ENCODE results near the gene C19orf85. TPM values are rescaled to one million over a fixed set of nuclear protein-coding genes. Genes with fewer than 3 reads are reported as not detected.
"Not testable (repeated sequence)": the region's sequence is repeated elsewhere in the genome, so short reads cannot be mapped to it uniquely, and the experiment has no call there.

Gene C19orf85
- total and polyA plus RNA-seq, 2 donors, result 0.51 TPM; not detected in 1

- H3K27ac ChIP-seq (ENCODE audit: low read depth), result no peak overlapping the region
- 9% methylated on average over 39 of the region's 39 CpGs for WGBS
- DNase-seq (ENCODE audit: extremely low spot score), result no peak
- no peaks in the 10 kb centered on the region for H3K4me1 ChIP-seq (ENCODE audit: insufficient read depth)
- no peaks in the 10 kb centered on the region for H3K36me3 ChIP-seq (ENCODE audit: insufficient read depth)
- no peak overlapping the region for H3K4me3 ChIP-seq (ENCODE audit: low read depth, low read length)
These were observed 24.0 kb downstream of the C19orf85 start for GRCh38 chr19:55440411-55441105.

DNA sequence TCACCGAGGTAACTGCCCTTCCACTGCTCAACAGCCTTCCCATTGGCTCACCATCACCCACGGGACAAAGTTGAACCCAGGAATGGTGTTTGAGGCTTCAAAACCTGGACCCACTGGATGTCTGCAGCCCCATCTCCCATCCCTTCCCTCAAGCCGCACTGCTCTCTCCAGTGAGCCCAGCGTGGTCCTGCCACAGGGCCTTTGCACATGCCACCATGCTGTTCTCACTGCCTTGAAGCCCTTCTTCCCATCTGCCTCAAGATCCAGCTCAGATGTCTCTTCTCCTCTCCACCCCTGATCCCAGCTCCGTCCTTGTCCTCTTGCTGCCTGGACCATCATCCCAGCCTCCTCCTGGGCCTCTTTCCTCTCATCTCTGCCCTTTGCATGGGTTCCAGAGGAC, 25.5 kb downstream of the C19orf85 start:
- no peaks in the 10 kb centered on the region for H3K4me1 ChIP-seq (ENCODE audit: insufficient read depth)
- H3K27ac ChIP-seq (ENCODE audit: low read depth), result no peak overlapping the region
- no peak overlapping the region for H3K4me3 ChIP-seq (ENCODE audit: low read depth, low read length)
- H3K36me3 ChIP-seq (ENCODE audit: insufficient read depth), result no peaks in the 10 kb centered on the region
- WGBS, result 69% methylated on average over 5 of the region's 5 CpGs
- DNase-seq (ENCODE audit: extremely low spot score), result no peak

- no peaks in the 10 kb centered on the region for H3K4me1 ChIP-seq (ENCODE audit: insufficient read depth)
- H3K27ac ChIP-seq (ENCODE audit: low read depth), result no peak overlapping the region
- no peak overlapping the region for H3K4me3 ChIP-seq (ENCODE audit: low read depth, low read length)
- DNase-seq (ENCODE audit: extremely low spot score), result no peak
- under 1% methylated on average over 17 of the region's 17 CpGs for WGBS
- H3K36me3 ChIP-seq (ENCODE audit: insufficient read depth), result no peaks in the 10 kb centered on the region
These were observed 27.1 kb downstream of the C19orf85 start for GRCh38 chr19:55437410-55437809.

DNA sequence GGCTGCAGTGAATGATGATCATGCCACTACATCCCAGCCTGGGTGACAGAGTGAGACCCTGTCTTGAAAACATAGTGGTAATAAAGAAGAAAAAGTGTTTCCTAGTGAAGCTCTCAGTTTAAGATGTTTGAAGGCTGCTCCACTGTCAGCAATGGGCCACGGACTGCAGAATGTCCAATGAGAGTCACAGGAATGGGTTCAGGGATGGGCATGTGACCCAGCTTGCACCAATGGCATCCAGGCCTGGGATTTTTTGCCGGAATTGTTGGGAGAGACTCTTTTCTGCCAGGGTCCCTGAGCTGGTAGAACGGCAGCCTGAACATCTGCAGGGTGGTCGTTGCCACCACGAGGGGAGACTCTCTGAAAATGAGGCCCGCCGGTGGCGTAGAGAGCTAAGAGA, 27.7 kb downstream of the C19orf85 start:
- Histone ChIP-seq H3K36me3 (ENCODE audit: insufficient read depth) (no peaks in the 10 kb centered on the region), H3K4me3 (ENCODE audit: low read depth, low read length) (no peak overlapping the region), H3K4me1 (ENCODE audit: insufficient read depth) (no peaks in the 10 kb centered on the region), H3K27ac (ENCODE audit: low read depth) (no peak overlapping the region)
- WGBS, result 41% methylated on average over 8 of the region's 8 CpGs
- no peak for DNase-seq (ENCODE audit: extremely low spot score)

DNA sequence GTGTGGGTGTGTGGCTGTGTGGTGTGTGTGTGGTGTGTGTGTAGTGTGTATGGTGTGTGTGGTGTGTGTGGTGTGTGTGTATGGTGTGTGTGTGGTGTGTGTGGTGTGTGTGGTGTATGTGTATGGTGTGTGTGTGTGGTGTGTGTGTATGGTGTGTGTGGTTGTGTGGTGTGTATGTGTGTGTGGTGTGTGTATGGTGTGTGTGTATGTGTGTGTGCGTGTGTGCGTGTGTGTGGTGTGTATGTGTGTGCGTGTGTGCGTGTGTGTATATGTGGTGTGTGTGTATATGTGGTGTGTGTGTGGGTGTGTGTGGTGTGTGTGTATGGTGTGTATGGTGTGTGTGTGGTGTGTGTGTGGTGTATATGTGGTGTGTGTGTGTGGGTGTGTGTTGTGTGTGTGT, 29.5 kb downstream of the C19orf85 start:
- H3K4me1 ChIP-seq (ENCODE audit: insufficient read depth), result no peaks in the 10 kb centered on the region
- H3K27ac ChIP-seq (ENCODE audit: low read depth), result no peak overlapping the region
- no peak overlapping the region for H3K4me3 ChIP-seq (ENCODE audit: low read depth, low read length)
- no peak for DNase-seq (ENCODE audit: extremely low spot score)
- no peaks in the 10 kb centered on the region for H3K36me3 ChIP-seq (ENCODE audit: insufficient read depth)
- whole genome bisulfite sequencing, result 94% methylated on average over 4 of the region's 4 CpGs

GRCh38 chr19:55434356-55434919, 30.1 kb downstream of the C19orf85 start:
- H3K36me3 ChIP-seq (ENCODE audit: insufficient read depth), result no peaks in the 10 kb centered on the region
- 68% methylated on average over 4 of the region's 4 CpGs for WGBS
- H3K27ac ChIP-seq (ENCODE audit: low read depth), result no peak overlapping the region
- H3K4me3 ChIP-seq (ENCODE audit: low read depth, low read length), result no peak overlapping the region
- H3K4me1 ChIP-seq (ENCODE audit: insufficient read depth), result no peaks in the 10 kb centered on the region
- DNase-seq (ENCODE audit: extremely low spot score), result no peak

DNA sequence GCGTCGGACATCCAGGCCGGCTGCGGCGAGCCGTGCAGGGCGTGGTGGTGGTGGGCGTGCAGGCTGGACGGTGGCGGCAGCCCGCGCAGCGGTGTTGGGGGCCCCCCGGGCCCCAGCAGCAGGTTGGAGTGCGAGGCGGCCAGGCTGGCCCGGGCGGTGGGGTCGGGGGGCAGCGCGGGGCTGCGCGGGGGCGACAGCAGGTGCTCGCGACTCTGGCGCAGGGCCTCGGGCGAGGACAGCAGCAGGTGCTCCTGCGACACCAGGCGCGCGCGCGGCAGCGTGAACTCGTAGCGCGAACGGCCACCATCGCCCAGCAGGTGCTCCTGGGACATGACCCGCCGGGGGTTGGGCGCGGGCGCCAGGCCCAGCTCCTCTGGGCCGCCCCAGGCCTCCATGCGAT, 31.3 kb downstream of the C19orf85 start:
- Histone ChIP-seq H3K36me3 (ENCODE audit: insufficient read depth) (no peaks in the 10 kb centered on the region), H3K27ac (ENCODE audit: low read depth) (no peak overlapping the region), H3K4me3 (ENCODE audit: low read depth, low read length) (no peak overlapping the region), H3K4me1 (ENCODE audit: insufficient read depth) (no peaks in the 10 kb centered on the region)
- no peak for DNase-seq (ENCODE audit: extremely low spot score)
- 8% methylated on average over 48 of the region's 48 CpGs for WGBS

DNA sequence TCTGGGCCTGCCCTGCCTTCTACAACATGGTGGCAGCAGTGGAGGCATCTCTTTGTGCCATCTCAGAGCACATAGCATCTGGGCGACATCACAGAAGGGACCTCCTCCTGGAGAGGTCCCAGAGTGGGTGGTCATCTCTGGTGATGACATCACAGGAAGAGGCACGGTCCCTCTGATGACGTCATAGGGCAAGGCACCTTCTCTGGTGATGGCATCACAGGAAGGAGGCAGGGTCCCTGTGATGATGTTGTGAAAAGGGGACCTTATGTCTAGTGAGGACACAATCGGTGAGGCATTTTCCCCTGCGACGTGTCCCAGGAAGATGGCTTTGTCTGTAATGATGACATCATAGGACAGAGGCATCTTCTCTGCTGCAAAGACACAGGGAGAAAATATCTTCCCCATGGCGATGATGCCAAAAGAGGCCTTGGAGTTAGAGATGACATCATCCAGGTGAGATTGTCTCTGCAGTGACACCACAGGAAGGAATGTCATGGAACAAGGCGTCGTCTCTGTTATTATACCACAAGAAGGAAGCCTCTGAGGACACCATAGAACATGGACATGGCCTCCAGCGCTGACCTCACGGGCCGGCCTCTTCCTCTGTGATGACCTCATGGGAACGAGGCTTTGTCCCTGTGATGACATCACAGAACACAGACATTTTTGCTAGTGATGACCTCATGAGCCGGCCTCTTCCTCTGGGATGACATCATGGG, 32.2 kb downstream of the C19orf85 start:
- no peak for DNase-seq (ENCODE audit: extremely low spot score)
- Histone ChIP-seq H3K4me1 (ENCODE audit: insufficient read depth) (no peaks in the 10 kb centered on the region), H3K36me3 (ENCODE audit: insufficient read depth) (no peaks in the 10 kb centered on the region), H3K4me3 (ENCODE audit: low read depth, low read length) (no peak overlapping the region), H3K27ac (ENCODE audit: low read depth) (no peak overlapping the region)
- WGBS, result 88% methylated on average over 14 of the region's 14 CpGs

GRCh38 chr19:55431183-55431582, 33.4 kb downstream of the C19orf85 start:
- 90% methylated on average over 1 of the region's 1 CpG for WGBS
- DNase-seq (ENCODE audit: extremely low spot score), result no peak
- H3K4me1 ChIP-seq (ENCODE audit: insufficient read depth), result no peaks in the 10 kb centered on the region

DNA sequence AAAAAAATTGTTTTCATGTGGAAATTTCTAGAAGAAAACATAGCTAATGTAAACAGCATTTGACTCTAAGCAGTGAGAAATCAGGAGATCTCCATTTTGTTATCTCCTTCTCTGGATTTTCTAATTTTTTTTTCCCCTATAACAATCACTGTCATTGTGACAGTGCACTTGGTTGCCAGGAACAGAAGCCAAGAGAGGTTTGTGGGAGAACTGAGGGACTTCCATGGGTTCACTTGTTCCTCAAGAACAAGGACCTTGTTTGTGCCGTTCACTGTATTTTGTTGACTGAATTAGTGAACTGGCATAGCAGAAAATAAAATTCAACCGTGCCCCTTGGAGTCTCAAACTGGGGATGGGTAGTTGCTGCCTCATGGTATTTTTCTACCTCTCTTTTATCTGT, 38.5 kb downstream of the C19orf85 start:
- no peak for DNase-seq (ENCODE audit: extremely low spot score)
- WGBS, result 71% methylated on average over 2 of the region's 2 CpGs
- Histone ChIP-seq H3K4me1 (ENCODE audit: insufficient read depth) (no peaks in the 10 kb centered on the region), H3K4me3 (ENCODE audit: low read depth, low read length) (no peak overlapping the region), H3K36me3 (ENCODE audit: insufficient read depth) (no peaks in the 10 kb centered on the region), H3K27ac (ENCODE audit: low read depth) (no peak overlapping the region)

More at GRCh38 chr19:55431183-55431582, 33.4 kb downstream of the C19orf85 start:
- Histone ChIP-seq H3K4me3 (ENCODE audit: low read depth, low read length) (no peak overlapping the region), H3K27ac (ENCODE audit: low read depth) (no peak overlapping the region), H3K36me3 (ENCODE audit: insufficient read depth) (no peaks in the 10 kb centered on the region)

- Histone ChIP-seq H3K27ac (ENCODE audit: low read depth) (no peak overlapping the region), H3K4me1 (ENCODE audit: insufficient read depth) (no peaks in the 10 kb centered on the region), H3K4me3 (ENCODE audit: low read depth, low read length) (no peak overlapping the region), H3K36me3 (ENCODE audit: insufficient read depth) (no peaks in the 10 kb centered on the region)
- WGBS, result 63% methylated on average over 3 of the region's 3 CpGs
- no peak for DNase-seq (ENCODE audit: extremely low spot score)
These were observed 40.0 kb downstream of the C19orf85 start for GRCh38 chr19:55424518-55424917.

DNA sequence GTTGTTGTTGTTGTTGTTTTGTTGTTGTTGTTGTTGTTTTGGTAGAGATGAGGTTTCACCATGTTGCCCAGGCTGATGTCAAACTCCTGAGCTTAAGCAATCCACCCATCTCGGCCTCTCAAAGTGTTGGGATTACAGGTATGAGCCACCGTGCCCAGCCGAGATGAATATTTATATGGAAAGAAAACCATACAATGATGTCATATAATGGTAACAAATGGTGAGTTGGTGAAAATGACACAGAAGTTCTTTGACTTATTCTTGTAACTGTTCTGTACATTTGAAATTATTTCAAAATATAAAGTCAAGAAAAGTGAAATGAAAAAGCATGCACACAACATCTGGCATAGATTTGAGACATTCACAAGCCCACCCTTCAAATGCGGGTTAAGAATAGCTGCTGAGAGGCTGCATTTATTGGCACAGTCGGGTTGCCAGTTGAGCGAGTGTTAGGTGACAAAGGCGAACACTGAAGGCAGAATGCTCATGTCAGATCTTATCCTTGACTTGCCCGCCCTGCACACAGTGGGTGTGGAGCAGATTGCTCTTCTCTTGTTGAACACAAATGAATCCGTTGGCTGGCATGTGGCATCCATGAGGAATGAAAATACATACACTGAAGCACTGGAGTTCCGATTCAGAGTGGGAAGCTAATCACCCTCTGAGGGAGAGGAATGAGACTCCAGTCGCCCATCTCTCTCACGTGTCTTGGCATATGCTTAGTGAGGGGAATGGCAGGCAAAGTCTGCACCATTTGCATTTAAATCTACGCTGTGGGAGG, 41.1 kb downstream of the C19orf85 start:
- H3K27ac ChIP-seq (ENCODE audit: low read depth), result no peak overlapping the region
- H3K4me1 ChIP-seq (ENCODE audit: insufficient read depth), result no peaks in the 10 kb centered on the region
- no peak for DNase-seq (ENCODE audit: extremely low spot score)
- H3K36me3 ChIP-seq (ENCODE audit: insufficient read depth), result no peaks in the 10 kb centered on the region
- H3K4me3 ChIP-seq (ENCODE audit: low read depth, low read length), result no peak overlapping the region
- 54% methylated on average over 13 of the region's 13 CpGs for WGBS

GRCh38 chr19:55421281-55421680, 43.3 kb downstream of the C19orf85 start:
- not testable (repeated sequence) for H3K4me1 ChIP-seq (ENCODE audit: insufficient read depth); H3K27ac ChIP-seq (ENCODE audit: low read depth)

More at GRCh38 chr19:55421281-55421680, 43.3 kb downstream of the C19orf85 start:
- H3K4me3 ChIP-seq (ENCODE audit: low read depth, low read length); H3K36me3 ChIP-seq (ENCODE audit: insufficient read depth); DNase-seq (ENCODE audit: extremely low spot score): not testable (repeated sequence)
- WGBS, result 67% methylated on average over 4 of the region's 4 CpGs
